OCI-LY7 (cell line): ENCODE measurements around the gene LHX3. TPM values are rescaled to one million over a fixed set of nuclear protein-coding genes. Genes with fewer than 3 reads are reported as not detected.

Source experiments
- BruUV-seq: library from RNA; stranded (reverse); fragments of 400-500 nt; replicated peaks from 2 replicates; lab custom pipeline; 2021; lab: Mats Ljungman, UMichigan
- CTCF ChIA-PET: fragments of 300-600 bp; sonication (Branson Sonifier 250); formaldehyde crosslinking; loops from one replicate; lab custom pipeline; 2022; ENCODE audit warnings: antibody characterized with exemption; ENCODE audit not compliant: unreplicated experiment; lab: Charles Lee
- POLR2A ChIA-PET: fragments of 300-600 bp; sonication (Branson Sonifier 250); formaldehyde crosslinking; loops from one replicate; lab custom pipeline; 2022; ENCODE audit warnings: antibody characterized with exemption; lab: Charles Lee
- DNase-seq: peaks from one replicate; pipeline ENCODE4 v3.0.0-alpha.2; 2015; ENCODE audit warnings: low spot score
- H2AFZ ChIP-seq: fragments of 200-600 bp; sonication (generic), shearing (Covaris generic); 2 replicates; pipeline ENCODE4 v1.6.1; 2014; ENCODE audit warnings: mild to moderate bottlenecking, antibody characterized with exemption, low read length, moderate library complexity
- H3K27ac ChIP-seq: fragments of 200-600 bp; sonication (generic); 2 replicates; pipeline ENCODE4 v1.5.1; 2014; ENCODE audit warnings: mixed run types, low read depth, mild to moderate bottlenecking, moderate library complexity, low read length, inconsistent platforms; ENCODE audit not compliant: poor library complexity, severe bottlenecking
- H3K36me3 ChIP-seq: fragments of 200-600 bp; sonication (generic); 2 replicates; pipeline ENCODE4 v1.6.1; 2014; ENCODE audit warnings: mild to moderate bottlenecking, antibody characterized with exemption, low read length, moderate library complexity, mixed read lengths; ENCODE audit not compliant: insufficient read depth
- H3K4me1 ChIP-seq: fragments of 200-600 bp; sonication (generic); 2 replicates; pipeline ENCODE4 v1.5.1; 2014; ENCODE audit warnings: mild to moderate bottlenecking, low read length; ENCODE audit not compliant: insufficient read depth, poor library complexity, severe bottlenecking
- H3K4me2 ChIP-seq: fragments of 200-600 bp; sonication (generic); 2 replicates; pipeline ENCODE4 v1.6.1; 2014; ENCODE audit warnings: mild to moderate bottlenecking, low read length
- H3K4me3 ChIP-seq: fragments of 200-600 bp; sonication (generic); 2 replicates; pipeline ENCODE4 v1.5.1; 2014; ENCODE audit warnings: mild to moderate bottlenecking, low read depth, low read length; ENCODE audit not compliant: poor library complexity, severe bottlenecking
- H3K79me2 ChIP-seq: fragments of 200-600 bp; sonication (generic); 2 replicates; pipeline ENCODE4 v1.6.1; 2016; ENCODE audit warnings: low read depth, mild to moderate bottlenecking, low read length, moderate library complexity, mixed read lengths; ENCODE audit not compliant: insufficient read depth
- H3K9me2 ChIP-seq: fragments of 200-600 bp; sonication (generic); 2 replicates; pipeline ENCODE4 v1.6.1; 2016; ENCODE audit warnings: mild to moderate bottlenecking, low read length, mixed read lengths; ENCODE audit not compliant: insufficient read depth
- H3K9me3 ChIP-seq: fragments of 200-600 bp; sonication (generic); 2 replicates; pipeline ENCODE4 v1.6.1; 2014; ENCODE audit warnings: mild to moderate bottlenecking, mixed run types, low read length, mixed read lengths
- H4K20me1 ChIP-seq: fragments of 200-600 bp; sonication (generic); 2 replicates; pipeline ENCODE4 v1.6.1; 2014; ENCODE audit warnings: mild to moderate bottlenecking, antibody characterized with exemption, low read length, moderate library complexity, mixed read lengths; ENCODE audit not compliant: insufficient read depth
- CTCF ChIP-seq: fragments of 200-600 bp; sonication (generic); conservative IDR thresholded peaks from 2 replicates; pipeline ENCODE4 v1.5.1; 2014; ENCODE audit warnings: mild to moderate bottlenecking, antibody characterized with exemption, low read length, moderate library complexity, mixed read lengths
- EZH2phosphoT487 ChIP-seq: fragments of 200-600 bp; sonication (generic); IDR thresholded peaks from 2 replicates; pipeline ENCODE4 v1.6.1; 2018; ENCODE audit warnings: low read depth, borderline replicate concordance, mild to moderate bottlenecking, mixed run types, antibody characterized with exemption, low read length, moderate library complexity, mixed read lengths
- intact Hi-C: fragments of 100-400 bp; cut with micrococcal nuclease; formaldehyde crosslinking; loops from one replicate; pipeline ENCODE4 v1.10.0; 2022; ENCODE audit not compliant: unreplicated experiment
- total RNA-seq, 2 experiments: library from RNA; depleted of rRNA in 1 of 2; stranded (reverse); fragments of >200 nt in 1 of 2; shearing (Covaris generic) in 1 of 2; gene quantifications; 2 replicates each; pipeline ENCODE4 v1.2.3, GENCODE V29; 2014 to 2022

LHX3 gene
- total RNA-seq, 2 experiments from 2014 or later: 0.15 TPM; not detected in 1

GRCh38 chr9:136169495-136169894 lies 35.4 kb downstream of the LHX3 start:
- Histone ChIP-seq H4K20me1 (no peaks in the 10 kb centered on the region), H3K4me1 (no peaks in the 10 kb centered on the region), H3K9me2 (no peaks in the 10 kb centered on the region), H3K9me3 (no peaks in the 10 kb centered on the region), H3K4me2 (no peak overlapping the region), H3K79me2 (no peaks in the 10 kb centered on the region), H3K4me3 (no peak overlapping the region), H3K27ac (no peak overlapping the region), H2AFZ (no peak overlapping the region), H3K36me3 (no peaks in the 10 kb centered on the region)
- ChIA-PET CTCF (no interaction called here), POLR2A (no interaction called here)
- no TSS peak for BruUV-seq
- TF ChIP-seq EZH2phosphoT487: no peak
- no peak for TF ChIP-seq CTCF
- intact Hi-C loops: no loop called here
- DNase-seq: no peak

DNA sequence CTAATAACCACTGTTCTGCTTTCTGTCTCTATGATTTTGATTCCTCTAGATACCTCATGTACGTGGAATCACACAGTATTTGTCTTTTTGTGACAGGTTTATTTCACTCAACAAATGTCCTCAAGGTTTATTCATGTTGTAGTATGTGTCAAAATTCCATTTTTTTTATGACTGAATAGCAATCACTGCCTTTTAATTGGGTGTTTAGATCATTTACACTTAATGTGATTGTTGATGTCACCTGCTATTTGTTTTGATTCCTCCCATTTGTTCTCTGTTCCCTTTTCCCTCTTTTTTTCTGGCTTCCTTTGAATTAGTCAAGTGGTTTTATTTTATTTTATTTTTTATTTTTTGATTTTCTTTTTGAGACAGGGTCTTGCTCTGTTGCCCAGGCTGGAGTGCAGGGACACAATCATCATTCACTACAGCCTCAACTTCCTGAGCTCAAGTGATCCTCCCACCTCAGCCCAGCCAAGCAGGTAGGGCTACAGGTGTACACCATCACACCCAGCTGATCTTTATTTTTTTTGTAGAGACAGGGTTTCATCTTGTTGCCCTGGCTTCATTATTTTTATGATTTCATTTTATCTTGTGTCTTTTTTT lies 41.6 kb downstream of the LHX3 start:
- no peaks in the 10 kb centered on the region for H3K9me2 ChIP-seq
- TF ChIP-seq EZH2phosphoT487 (no peak), CTCF (no peak)
- H3K9me3 ChIP-seq: no peaks in the 10 kb centered on the region
- no peak overlapping the region for H3K4me3 ChIP-seq
- POLR2A ChIA-PET: no interaction called here
- BruUV-seq: no TSS peak
- no peak overlapping the region for H3K4me2 ChIP-seq
- no peak for DNase-seq
- CTCF ChIA-PET: no interaction called here
- no peaks in the 10 kb centered on the region for H3K36me3 ChIP-seq
- H4K20me1 ChIP-seq: no peaks in the 10 kb centered on the region
- no peaks in the 10 kb centered on the region for H3K4me1 ChIP-seq
- intact Hi-C loops: no loop called here
- no peak overlapping the region for H3K27ac ChIP-seq
- H3K79me2 ChIP-seq: no peaks in the 10 kb centered on the region
- no peak overlapping the region for H2AFZ ChIP-seq

DNA sequence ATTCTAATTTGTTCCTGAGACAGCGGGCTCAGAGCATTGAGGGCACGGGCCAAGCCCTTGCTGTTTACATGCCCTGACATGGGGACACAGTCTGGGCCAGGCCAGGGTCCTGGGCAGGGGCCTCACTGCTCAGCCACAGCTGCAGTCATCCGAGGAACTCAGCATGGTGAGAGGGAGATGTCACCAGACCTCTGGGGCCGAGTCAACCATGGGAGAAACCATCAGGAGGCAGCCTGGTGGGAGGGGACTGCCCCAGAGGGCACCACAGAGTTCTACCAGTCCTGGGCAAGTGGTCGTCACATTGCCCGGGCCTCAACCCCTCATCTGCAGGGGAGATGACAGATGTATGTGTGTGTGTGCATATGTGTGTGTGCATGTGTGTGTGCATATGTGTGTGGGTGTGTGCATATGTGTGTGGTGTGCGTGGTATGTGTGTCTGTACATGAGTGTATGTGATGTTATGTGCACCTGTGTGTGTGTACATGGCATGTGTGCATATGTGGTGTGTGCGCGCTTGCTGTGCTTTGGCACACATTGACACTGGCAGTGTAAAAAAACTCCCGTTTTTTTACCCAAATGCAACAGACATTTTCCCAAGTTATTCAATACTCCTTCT lies 43.8 kb downstream of the LHX3 start:
- no peak overlapping the region for H3K4me2 ChIP-seq
- no peaks in the 10 kb centered on the region for H3K9me2 ChIP-seq
- DNase-seq: no peak
- no peak overlapping the region for H3K4me3 ChIP-seq
- intact Hi-C loops: no loop called here
- no peaks in the 10 kb centered on the region for H4K20me1 ChIP-seq
- H3K79me2 ChIP-seq: no peaks in the 10 kb centered on the region
- no TSS peak for BruUV-seq
- H2AFZ ChIP-seq: no peak overlapping the region
- H3K9me3 ChIP-seq: no peaks in the 10 kb centered on the region
- TF ChIP-seq CTCF: no peak
- TF ChIP-seq EZH2phosphoT487: no peak
- H3K36me3 ChIP-seq: no peaks in the 10 kb centered on the region
- no peak overlapping the region for H3K27ac ChIP-seq
- H3K4me1 ChIP-seq: no peaks in the 10 kb centered on the region
- ChIA-PET POLR2A (interaction anchor here (0.6 kb wide), 1 partner anchor 235 kb away, joined by 5 read pairs; no protein-coding TSS in a partner anchor), CTCF (no interaction called here)
